Retina (tissue), 1 donor: ENCODE data around the gene PAX8.

Source experiments
- DNase-seq: peaks from one replicate; pipeline ENCODE4 v3.0.0-alpha.2; 2016

PAX8 gene

GRCh38 chr2:113202305-113203216 lies 76.2 kb downstream of the PAX8 start:
- DNase-seq = peak; percentile 86

- peak; percentile 32 for DNase-seq
These were observed 77.0 kb downstream of the PAX8 start for GRCh38 chr2:113201496-113202304.

- DNase-seq = no peak
These were observed 77.8 kb downstream of the PAX8 start for GRCh38 chr2:113200736-113201490.

GRCh38 chr2:113200236-113200635 lies 78.5 kb downstream of the PAX8 start:
- no peak for DNase-seq

DNA sequence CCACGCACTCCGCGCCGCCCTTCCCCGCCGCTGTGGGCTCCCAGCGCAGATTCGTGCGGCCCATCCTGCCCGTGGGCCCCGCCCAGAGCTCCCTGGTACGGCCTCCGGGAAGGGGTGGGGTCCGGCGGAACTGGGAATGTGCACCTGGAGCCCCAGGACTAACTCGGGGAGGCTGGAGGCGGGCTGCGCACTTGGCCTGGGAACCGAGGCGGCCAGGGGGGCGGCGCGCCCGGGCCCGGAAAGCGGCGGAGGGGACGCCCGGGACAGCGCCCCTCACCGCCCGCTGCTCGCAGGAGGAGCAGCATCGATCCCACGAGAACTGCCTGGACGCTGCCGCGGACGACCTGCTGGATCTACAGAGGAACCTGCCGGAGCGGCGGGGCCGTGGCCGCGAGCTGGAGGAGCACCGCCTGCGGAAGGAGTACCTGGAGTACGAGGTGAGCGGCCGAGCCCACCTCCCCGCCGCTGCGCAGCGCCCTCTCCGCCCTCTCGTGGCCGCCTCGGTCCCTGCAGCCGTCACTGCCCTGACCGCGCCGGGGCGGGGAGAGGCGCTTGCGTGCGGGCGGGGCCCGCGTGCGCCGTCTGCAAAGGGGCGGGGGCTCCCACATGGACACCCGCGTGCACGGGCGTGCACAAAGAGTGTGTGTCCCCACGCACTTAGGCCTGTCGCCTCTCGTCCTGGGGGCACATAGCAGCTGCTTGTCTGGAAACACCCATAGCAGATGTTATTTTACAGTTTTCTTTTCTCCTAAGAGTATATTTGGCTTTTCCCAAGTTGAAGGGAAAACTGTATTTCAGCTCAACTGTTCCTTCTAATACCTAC lies 79.7 kb downstream of the PAX8 start:
- DNase-seq = peak; percentile 95

- no peak for DNase-seq
These were observed 80.5 kb downstream of the PAX8 start for GRCh38 chr2:113198048-113198789.

GRCh38 chr2:113197347-113198047 lies 81.2 kb downstream of the PAX8 start:
- DNase-seq = no peak

DNA sequence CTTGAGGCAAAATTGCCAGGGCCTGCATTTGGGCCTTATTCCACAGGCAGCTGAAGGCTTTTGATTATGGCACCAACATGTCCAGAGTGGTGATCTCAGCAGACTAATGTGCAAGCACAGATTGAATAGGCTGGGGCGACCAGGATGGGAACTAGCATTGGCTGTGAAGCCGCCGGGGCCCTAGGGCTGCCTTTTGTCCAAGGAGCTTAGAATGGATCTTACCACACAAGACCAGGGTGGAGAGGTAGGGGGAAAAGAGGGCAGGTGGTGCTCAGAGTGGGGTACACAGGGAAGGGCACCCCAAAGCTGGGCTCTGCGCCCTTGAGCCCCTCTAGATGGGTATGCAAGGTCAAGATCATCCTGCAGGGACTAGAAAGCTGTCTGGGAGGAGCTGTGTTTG lies 81.9 kb downstream of the PAX8 start:
- DNase-seq = no peak

DNA sequence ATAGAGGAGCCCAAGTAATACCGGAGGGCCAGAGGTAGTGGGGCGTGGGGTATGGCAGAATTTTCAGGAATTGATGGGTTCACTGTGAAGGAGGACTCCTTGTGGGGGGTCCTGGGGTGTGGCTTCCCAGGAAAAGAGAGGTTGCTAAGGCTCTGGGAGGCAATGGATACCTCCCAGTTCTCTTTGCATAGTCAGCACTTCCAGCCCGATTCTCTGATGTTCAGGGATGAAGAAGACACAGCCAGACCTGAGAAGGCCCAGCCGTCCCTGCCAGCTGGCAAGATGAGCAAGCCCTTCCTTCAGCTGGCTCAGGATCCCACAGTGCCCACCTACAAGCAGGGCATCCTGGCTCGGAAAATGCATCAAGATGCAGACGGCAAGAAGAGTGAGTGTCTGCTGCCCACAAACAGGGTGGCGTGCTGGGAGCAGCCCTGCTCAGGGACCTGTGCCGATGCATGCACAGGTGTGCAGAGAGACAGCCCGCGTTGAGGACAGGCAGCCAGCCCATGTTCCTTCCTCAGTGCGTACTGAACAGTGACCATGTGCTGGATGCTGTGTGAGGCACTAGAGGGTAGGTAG lies 82.7 kb downstream of the PAX8 start:
- DNase-seq = no peak

- no peak for DNase-seq
These were observed 86.1 kb downstream of the PAX8 start for GRCh38 chr2:113192459-113193100.

DNA sequence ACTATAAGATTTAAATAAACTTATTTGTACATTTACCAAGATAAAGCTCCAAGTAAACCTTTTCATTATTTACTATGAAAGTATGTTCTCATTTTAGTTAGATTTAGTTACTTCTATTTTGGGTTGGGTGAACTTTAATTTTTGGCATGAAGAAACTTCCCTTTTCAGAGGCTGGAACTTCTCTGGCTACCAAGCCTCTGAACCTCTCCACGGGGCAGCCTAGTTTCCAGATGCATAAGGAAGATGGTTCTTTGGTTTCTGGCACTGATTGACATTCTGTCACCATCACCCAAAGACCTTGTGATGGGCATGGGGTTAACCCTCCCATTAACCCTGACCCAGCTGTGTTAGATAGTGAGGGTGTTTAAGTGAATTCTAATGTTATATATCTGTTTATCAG lies 87.8 kb downstream of the PAX8 start:
- no peak for DNase-seq

DNA sequence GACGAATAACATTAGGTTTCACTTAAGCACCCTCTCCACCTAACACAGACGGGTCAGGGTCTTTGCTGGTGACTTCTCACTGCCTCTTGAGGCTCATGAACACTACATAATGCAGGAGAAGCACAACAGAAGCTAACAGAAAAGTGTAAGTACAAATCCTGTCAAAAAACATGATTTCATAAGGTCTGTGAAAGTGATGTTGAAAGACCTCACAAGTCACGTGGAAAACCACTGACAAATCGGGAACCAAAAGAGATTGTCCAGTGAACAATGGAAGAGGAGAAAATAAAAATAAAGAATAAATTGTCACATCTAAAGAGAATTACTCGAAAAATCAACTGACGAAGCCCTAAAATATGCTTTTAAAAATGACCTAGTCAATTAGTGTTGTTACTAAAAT lies 91.0 kb downstream of the PAX8 start:
- no peak for DNase-seq

GRCh38 chr2:113186433-113186796 lies 92.3 kb downstream of the PAX8 start:
- DNase-seq = no peak

DNA sequence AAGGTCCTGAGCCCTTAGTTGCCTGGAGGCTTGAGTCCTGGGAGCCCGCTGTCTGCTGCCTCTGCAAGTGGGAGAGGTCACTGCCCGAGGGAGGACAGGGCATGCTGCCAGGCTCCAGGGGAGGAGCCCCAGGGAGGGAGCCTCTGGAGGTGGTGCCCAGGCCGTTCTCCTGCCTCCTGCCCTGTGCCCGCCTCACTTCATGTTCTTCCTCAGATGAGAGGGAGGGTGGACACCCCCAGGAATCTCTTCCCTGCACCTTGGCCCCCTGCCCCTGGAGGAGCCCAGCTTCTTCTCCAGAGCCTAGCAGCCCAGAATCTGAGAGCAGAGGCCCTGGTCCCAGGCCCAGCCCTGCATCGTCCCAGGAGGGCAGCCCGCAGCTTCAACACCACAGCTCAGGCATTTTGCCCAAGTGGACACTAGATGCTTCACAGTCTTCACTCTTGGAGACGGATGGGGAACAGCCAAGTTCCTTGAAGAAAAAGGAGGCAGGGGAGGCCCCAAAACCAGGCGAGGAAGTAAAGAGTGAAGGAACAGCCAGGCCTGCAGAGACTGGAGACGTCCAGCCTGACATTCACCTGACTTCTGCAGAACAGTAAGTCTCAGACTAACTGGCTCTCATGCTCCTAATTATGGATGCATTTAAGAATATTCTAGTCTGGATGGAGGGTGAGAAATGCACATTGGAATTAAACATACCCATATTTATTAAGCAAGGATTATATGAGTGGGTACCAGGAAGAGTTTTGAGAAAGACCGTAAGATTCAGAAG lies 92.9 kb downstream of the PAX8 start:
- no peak for DNase-seq

DNA sequence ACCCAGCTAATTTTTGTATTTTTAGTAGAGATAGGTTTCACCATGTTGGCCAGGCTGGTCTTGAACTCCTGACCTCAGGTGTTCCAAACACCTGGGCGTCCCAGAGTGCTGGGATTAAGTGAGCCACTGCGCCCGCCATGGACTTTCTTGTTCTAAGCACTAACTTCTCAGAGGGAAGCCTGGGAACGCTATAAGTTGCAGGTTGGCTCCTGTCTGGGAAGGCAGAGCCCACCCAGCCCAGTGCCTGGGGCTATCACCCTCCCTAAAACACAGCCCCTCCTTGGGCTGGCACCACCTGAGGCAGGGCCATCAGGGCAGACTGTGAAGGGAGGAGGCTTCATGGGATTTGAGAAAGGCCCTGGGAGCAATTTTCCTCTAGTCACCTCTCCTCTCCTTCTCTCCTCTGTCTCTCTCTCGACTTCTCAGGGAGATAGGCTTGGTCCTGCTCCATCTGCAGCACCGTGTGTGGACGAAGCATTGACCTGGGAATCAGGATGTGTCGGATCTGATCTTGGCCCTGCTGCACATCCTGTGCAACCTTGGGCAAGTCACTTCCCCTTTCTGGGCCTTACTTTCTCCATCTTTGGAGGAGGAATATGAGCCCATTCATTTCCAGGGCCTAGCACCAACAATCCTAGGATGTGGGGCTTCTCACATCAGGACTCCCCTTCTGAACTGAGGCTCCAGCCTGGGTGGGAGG lies 94.0 kb downstream of the PAX8 start:
- no peak for DNase-seq

- DNase-seq = no peak
These were observed 95.0 kb downstream of the PAX8 start for GRCh38 chr2:113183703-113184102.

- DNase-seq = no peak
These were observed 95.5 kb downstream of the PAX8 start for GRCh38 chr2:113183264-113183663.

- no peak for DNase-seq
These were observed 96.1 kb downstream of the PAX8 start for GRCh38 chr2:113182471-113183260.
